Measurements from ENCODE around the gene C22orf23.

C22orf23 gene

GRCh38 chr22:37924386-37925065 lies 28.9 kb downstream of the C22orf23 start:
- Histone ChIP-seq H3K4me1 (ENCODE audit: control insufficient read depth, insufficient read depth, low read length, poor library complexity, severe bottlenecking) (no peaks in the 10 kb centered on the region), H3K9me3 (ENCODE audit: control insufficient read depth, low read length) (no peaks in the 10 kb centered on the region), H3K4me3 (ENCODE audit: extremely low read depth, insufficient read depth, low read length, poor library complexity, severe bottlenecking) (no peak overlapping the region), H3K36me3 (ENCODE audit: control insufficient read depth, insufficient read depth, low read length) (peaks cover 90% of the 10 kb centered on the region), H3K27ac (ENCODE audit: low read depth, low read length, severe bottlenecking) (no peak overlapping the region)
- 96 to 97% methylated on average over 8 to 17 of the region's 18 CpGs for WGBS, 2 experiments (ENCODE audit: insufficient coverage in 2 of 2)

GRCh38 chr22:37923927-37924326 lies 29.5 kb downstream of the C22orf23 start:
- Histone ChIP-seq H3K4me1 (ENCODE audit: control insufficient read depth, insufficient read depth, low read length, poor library complexity, severe bottlenecking) (no peaks in the 10 kb centered on the region), H3K4me3 (ENCODE audit: extremely low read depth, insufficient read depth, low read length, poor library complexity, severe bottlenecking) (no peak overlapping the region), H3K27ac (ENCODE audit: low read depth, low read length, severe bottlenecking) (no peak overlapping the region), H3K36me3 (ENCODE audit: control insufficient read depth, insufficient read depth, low read length) (peaks cover 90% of the 10 kb centered on the region), H3K9me3 (ENCODE audit: control insufficient read depth, low read length) (no peaks in the 10 kb centered on the region)
- 90% methylated on average over 3 to 4 of the region's 4 CpGs for WGBS, 2 experiments (ENCODE audit: insufficient coverage in 2 of 2)

GRCh38 chr22:37922191-37922590 lies 31.2 kb downstream of the C22orf23 start:
- no peaks in the 10 kb centered on the region for H3K4me1 ChIP-seq (ENCODE audit: control insufficient read depth, insufficient read depth, low read length, poor library complexity, severe bottlenecking)

GRCh38 chr22:37920126-37920525 lies 33.3 kb downstream of the C22orf23 start:
- Histone ChIP-seq H3K27ac (ENCODE audit: low read depth, low read length, severe bottlenecking) (no peak overlapping the region), H3K9me3 (ENCODE audit: control insufficient read depth, low read length) (no peaks in the 10 kb centered on the region), H3K4me3 (ENCODE audit: extremely low read depth, insufficient read depth, low read length, poor library complexity, severe bottlenecking) (no peak overlapping the region), H3K36me3 (ENCODE audit: control insufficient read depth, insufficient read depth, low read length) (peaks cover 90% of the 10 kb centered on the region), H3K4me1 (ENCODE audit: control insufficient read depth, insufficient read depth, low read length, poor library complexity, severe bottlenecking) (no peaks in the 10 kb centered on the region)
- WGBS, 2 experiments (ENCODE audit: insufficient coverage in 2 of 2): 90 to 100% methylated on average over 2 to 3 of the region's 5 CpGs

More at GRCh38 chr22:37922191-37922590, 31.2 kb downstream of the C22orf23 start:
- peaks cover 92% of the 10 kb centered on the region for H3K36me3 ChIP-seq (ENCODE audit: control insufficient read depth, insufficient read depth, low read length)
- 93 to 94% methylated on average over 6 to 7 of the region's 11 CpGs for WGBS, 2 experiments (ENCODE audit: insufficient coverage in 2 of 2)
- no peak overlapping the region for H3K4me3 ChIP-seq (ENCODE audit: extremely low read depth, insufficient read depth, low read length, poor library complexity, severe bottlenecking)
- no peaks in the 10 kb centered on the region for H3K9me3 ChIP-seq (ENCODE audit: control insufficient read depth, low read length)
- H3K27ac ChIP-seq (ENCODE audit: low read depth, low read length, severe bottlenecking): no peak overlapping the region

- 95 to 98% methylated on average over 19 to 22 of the region's 25 CpGs for WGBS, 2 experiments (ENCODE audit: insufficient coverage in 2 of 2)
- H3K4me3 ChIP-seq (ENCODE audit: extremely low read depth, insufficient read depth, low read length, poor library complexity, severe bottlenecking): no peak overlapping the region
- H3K9me3 ChIP-seq (ENCODE audit: control insufficient read depth, low read length): no peaks in the 10 kb centered on the region
- H3K36me3 ChIP-seq (ENCODE audit: control insufficient read depth, insufficient read depth, low read length): peaks cover 90% of the 10 kb centered on the region
- H3K27ac ChIP-seq (ENCODE audit: low read depth, low read length, severe bottlenecking): no peak overlapping the region
- H3K4me1 ChIP-seq (ENCODE audit: control insufficient read depth, insufficient read depth, low read length, poor library complexity, severe bottlenecking): no peaks in the 10 kb centered on the region
Measured at GRCh38 chr22:37918580-37919270, 34.7 kb downstream of the C22orf23 start.

GRCh38 chr22:37917874-37918548 lies 35.4 kb downstream of the C22orf23 start:
- H3K36me3 ChIP-seq (ENCODE audit: control insufficient read depth, insufficient read depth, low read length): peaks cover 90% of the 10 kb centered on the region
- H3K27ac ChIP-seq (ENCODE audit: low read depth, low read length, severe bottlenecking): no peak overlapping the region
- H3K4me1 ChIP-seq (ENCODE audit: control insufficient read depth, insufficient read depth, low read length, poor library complexity, severe bottlenecking): no peaks in the 10 kb centered on the region
- WGBS, 2 experiments (ENCODE audit: insufficient coverage in 2 of 2): 93 to 100% methylated on average over 3 to 4 of the region's 4 CpGs
- H3K9me3 ChIP-seq (ENCODE audit: control insufficient read depth, low read length): no peaks in the 10 kb centered on the region
- H3K4me3 ChIP-seq (ENCODE audit: extremely low read depth, insufficient read depth, low read length, poor library complexity, severe bottlenecking): no peak overlapping the region

GRCh38 chr22:37916311-37916710 lies 37.1 kb downstream of the C22orf23 start:
- Histone ChIP-seq H3K9me3 (ENCODE audit: control insufficient read depth, low read length) (no peaks in the 10 kb centered on the region), H3K27ac (ENCODE audit: low read depth, low read length, severe bottlenecking) (no peak overlapping the region), H3K36me3 (ENCODE audit: control insufficient read depth, insufficient read depth, low read length) (peaks cover 91% of the 10 kb centered on the region), H3K4me3 (ENCODE audit: extremely low read depth, insufficient read depth, low read length, poor library complexity, severe bottlenecking) (no peak overlapping the region), H3K4me1 (ENCODE audit: control insufficient read depth, insufficient read depth, low read length, poor library complexity, severe bottlenecking) (no peaks in the 10 kb centered on the region)
- WGBS, 2 experiments (ENCODE audit: insufficient coverage in 2 of 2): 95% methylated on average over 5 of the region's 5 CpGs

- Histone ChIP-seq H3K36me3 (ENCODE audit: control insufficient read depth, insufficient read depth, low read length) (peaks cover 85% of the 10 kb centered on the region), H3K4me1 (ENCODE audit: control insufficient read depth, insufficient read depth, low read length, poor library complexity, severe bottlenecking) (peaks cover 13% of the 10 kb centered on the region), H3K4me3 (ENCODE audit: extremely low read depth, insufficient read depth, low read length, poor library complexity, severe bottlenecking) (no peak overlapping the region), H3K9me3 (ENCODE audit: control insufficient read depth, low read length) (no peaks in the 10 kb centered on the region), H3K27ac (ENCODE audit: low read depth, low read length, severe bottlenecking) (no peak overlapping the region)
- WGBS, 2 experiments (ENCODE audit: insufficient coverage in 2 of 2): 93 to 95% methylated on average over 3 to 6 of the region's 7 CpGs
Measured at GRCh38 chr22:37913233-37913721, 40.1 kb downstream of the C22orf23 start.

- H3K9me3 ChIP-seq (ENCODE audit: control insufficient read depth, low read length): no peaks in the 10 kb centered on the region
- H3K27ac ChIP-seq (ENCODE audit: low read depth, low read length, severe bottlenecking): no peak overlapping the region
- no peak overlapping the region for H3K4me3 ChIP-seq (ENCODE audit: extremely low read depth, insufficient read depth, low read length, poor library complexity, severe bottlenecking)
- H3K4me1 ChIP-seq (ENCODE audit: control insufficient read depth, insufficient read depth, low read length, poor library complexity, severe bottlenecking): peaks cover 17% of the 10 kb centered on the region
- 95 to 100% methylated on average over 5 to 7 of the region's 8 CpGs for WGBS, 2 experiments (ENCODE audit: insufficient coverage in 2 of 2)
- peaks cover 83% of the 10 kb centered on the region for H3K36me3 ChIP-seq (ENCODE audit: control insufficient read depth, insufficient read depth, low read length)
Measured at GRCh38 chr22:37912171-37912570, 41.2 kb downstream of the C22orf23 start.

- Histone ChIP-seq H3K4me3 (ENCODE audit: extremely low read depth, insufficient read depth, low read length, poor library complexity, severe bottlenecking) (no peak overlapping the region), H3K36me3 (ENCODE audit: control insufficient read depth, insufficient read depth, low read length) (peaks cover 78% of the 10 kb centered on the region), H3K27ac (ENCODE audit: low read depth, low read length, severe bottlenecking) (no peak overlapping the region), H3K9me3 (ENCODE audit: control insufficient read depth, low read length) (no peaks in the 10 kb centered on the region), H3K4me1 (ENCODE audit: control insufficient read depth, insufficient read depth, low read length, poor library complexity, severe bottlenecking) (peaks cover 22% of the 10 kb centered on the region)
- WGBS, 2 experiments (ENCODE audit: insufficient coverage in 2 of 2): 80 to 96% methylated on average over 1 to 2 of the region's 8 CpGs
Measured at GRCh38 chr22:37911697-37912096, 41.7 kb downstream of the C22orf23 start.
